Bronchial epithelial cell (primary cell): ENCODE measurements around the gene FXYD6. TPM values are rescaled to one million over a fixed set of nuclear protein-coding genes. Genes with fewer than 3 reads are reported as not detected.

Experiments used
- DNase-seq: peaks from one replicate; pipeline ENCODE4 v3.0.0-alpha.2; 2010; ENCODE audit warnings: low read depth
- FAIRE-seq: peaks from 2 replicates; lab custom pipeline; 2011; peaks lifted over from hg19 to GRCh38; lab: Jason Lieb, UNC
- H3K27me3 ChIP-seq: 2 replicates; pipeline ENCODE4 v1.5.1; 2011; ENCODE audit warnings: low read length; ENCODE audit not compliant: control insufficient read depth, insufficient read depth
- H3K36me3 ChIP-seq: 2 replicates; pipeline ENCODE4 v1.5.1; 2011; ENCODE audit warnings: low read length; ENCODE audit not compliant: control insufficient read depth, insufficient read depth
- H3K4me3 ChIP-seq: 2 replicates; pipeline ENCODE4 v1.5.1; 2011; ENCODE audit warnings: mild to moderate bottlenecking, low read depth, low read length, control low read depth
- total RNA-seq: library from RNA; depleted of rRNA; stranded (reverse); fragments of >200 nt; gene quantifications from 2 replicates; pipeline ENCODE4 v1.2.1, GENCODE V29; 2014
- TF ChIP-seq, protein P1 (sequence below): IDR thresholded peaks from 2 replicates; pipeline ENCODE4 v1.5.1; 2011; ENCODE audit warnings: mild to moderate bottlenecking, moderate library complexity, low read length, control low read depth, inconsistent platforms; ENCODE audit not compliant: insufficient read depth, severe bottlenecking

Gene FXYD6
- total RNA-seq, 1 donor from 2014 or later: not detected

DNA sequence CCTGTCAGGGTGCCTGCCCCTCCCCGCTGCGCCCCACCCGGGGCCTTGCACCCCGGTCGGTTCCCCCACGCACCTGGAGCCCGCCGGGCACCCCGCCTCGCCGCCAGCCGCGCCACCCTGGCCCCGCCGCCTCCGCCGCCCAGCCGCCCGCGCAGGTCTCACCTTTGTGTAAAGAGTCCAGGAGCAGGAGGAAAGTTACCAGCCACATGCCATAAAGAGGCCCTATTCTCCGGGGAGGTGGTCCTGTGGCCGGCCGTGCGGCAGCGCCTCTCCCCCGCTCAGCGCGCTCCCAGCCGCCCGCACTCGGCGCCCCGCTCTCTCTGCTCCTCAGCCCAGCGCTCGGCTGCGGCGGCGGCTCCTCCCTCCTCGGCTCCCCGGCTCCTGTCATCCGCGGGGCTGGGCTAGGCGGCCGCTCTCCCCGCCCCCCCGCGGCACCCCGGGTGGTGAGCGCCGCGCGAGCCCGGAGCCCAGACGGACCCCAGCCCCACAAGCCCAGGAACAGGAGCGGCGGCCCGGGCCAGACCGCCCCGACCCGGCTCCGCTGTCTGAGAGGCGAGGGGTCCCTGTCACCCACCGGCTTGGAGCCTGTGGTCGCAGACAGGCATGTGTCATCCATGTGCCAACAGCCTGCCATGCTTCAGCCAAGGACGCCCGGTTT is 79.5 kb downstream of the FXYD6 start, which contains the start of gene DSCAML1:
TSS of gene DSCAML1 (minus strand) at position 345 of the 658 bp plus-strand sequence. CDS start at position 208, 137 bp downstream.
- Histone ChIP-seq H3K27me3 (peaks cover 26% of the 10 kb centered on the region), H3K36me3 (no peaks in the 10 kb centered on the region), H3K4me3 (no peak within 1 kb of the TSS)
- FAIRE-seq (no peak), DNase-seq (no peak)
- TF ChIP-seq, protein P1, sequence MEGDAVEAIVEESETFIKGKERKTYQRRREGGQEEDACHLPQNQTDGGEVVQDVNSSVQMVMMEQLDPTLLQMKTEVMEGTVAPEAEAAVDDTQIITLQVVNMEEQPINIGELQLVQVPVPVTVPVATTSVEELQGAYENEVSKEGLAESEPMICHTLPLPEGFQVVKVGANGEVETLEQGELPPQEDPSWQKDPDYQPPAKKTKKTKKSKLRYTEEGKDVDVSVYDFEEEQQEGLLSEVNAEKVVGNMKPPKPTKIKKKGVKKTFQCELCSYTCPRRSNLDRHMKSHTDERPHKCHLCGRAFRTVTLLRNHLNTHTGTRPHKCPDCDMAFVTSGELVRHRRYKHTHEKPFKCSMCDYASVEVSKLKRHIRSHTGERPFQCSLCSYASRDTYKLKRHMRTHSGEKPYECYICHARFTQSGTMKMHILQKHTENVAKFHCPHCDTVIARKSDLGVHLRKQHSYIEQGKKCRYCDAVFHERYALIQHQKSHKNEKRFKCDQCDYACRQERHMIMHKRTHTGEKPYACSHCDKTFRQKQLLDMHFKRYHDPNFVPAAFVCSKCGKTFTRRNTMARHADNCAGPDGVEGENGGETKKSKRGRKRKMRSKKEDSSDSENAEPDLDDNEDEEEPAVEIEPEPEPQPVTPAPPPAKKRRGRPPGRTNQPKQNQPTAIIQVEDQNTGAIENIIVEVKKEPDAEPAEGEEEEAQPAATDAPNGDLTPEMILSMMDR: no peak

DNA sequence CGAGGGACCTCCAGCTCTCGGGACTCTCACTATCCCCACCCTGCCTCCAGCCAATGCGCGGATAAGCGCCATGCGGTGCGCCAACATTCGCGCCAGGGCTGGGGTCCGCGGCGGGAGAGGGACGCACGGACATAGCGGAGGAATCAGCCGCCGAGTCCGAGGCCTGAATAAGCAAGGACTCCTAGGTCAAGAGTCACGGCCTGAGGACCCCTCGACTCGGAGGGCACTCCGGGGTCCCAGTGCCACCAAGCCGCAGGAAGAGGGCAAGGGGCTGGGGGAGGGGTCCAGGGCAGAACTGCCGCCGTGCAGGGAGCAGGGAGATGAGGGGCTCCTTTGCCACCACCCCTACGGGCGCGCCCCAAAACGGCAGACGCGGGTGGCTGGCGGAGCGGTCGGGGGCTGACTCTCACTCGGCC is 80.0 kb downstream of the FXYD6 start:
- no peak overlapping the region for H3K4me3 ChIP-seq
- peaks cover 26% of the 10 kb centered on the region for H3K27me3 ChIP-seq
- no peak for FAIRE-seq

DNA sequence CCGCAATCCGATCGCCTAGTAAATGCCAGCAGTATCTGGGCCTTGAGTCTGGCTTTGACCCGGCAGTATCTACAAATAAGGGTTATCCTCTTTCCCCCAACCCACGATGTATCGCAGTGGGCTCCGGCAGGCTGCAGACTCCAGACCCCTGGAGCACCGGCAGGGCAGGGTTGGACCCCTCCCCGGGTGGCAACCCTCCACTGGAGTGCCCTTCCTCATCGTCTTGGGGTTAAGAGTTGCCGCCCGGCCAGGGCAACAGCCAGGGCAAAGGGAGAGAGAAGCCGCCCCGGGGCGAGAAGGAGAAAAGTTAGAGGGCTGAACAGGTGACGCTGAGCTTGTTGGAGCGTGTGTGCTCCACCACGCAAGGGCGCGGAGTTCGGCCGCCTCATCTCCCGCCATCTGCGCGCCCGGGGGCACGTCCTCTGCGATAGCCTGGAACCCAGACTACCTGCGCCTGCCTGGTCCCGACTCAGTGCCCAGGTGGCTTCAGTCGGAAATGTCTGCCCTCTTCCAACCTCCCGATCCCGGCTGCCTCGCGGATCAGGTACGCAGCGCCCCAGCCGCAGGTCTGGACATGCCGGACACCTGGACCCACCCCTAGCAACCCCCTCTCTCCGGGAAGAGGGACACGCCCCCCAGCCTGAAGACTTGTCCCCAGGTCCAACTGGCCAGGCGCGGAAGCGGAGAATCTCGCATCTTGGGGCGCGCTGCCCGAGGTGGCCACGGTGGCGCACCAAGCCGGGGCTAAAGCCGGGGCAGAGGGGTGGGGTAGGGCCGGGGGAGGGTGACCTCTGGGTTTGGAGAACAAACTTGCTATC is 80.6 kb downstream of the FXYD6 start:
- no peaks in the 10 kb centered on the region for H3K36me3 ChIP-seq
- H3K4me3 ChIP-seq: no peak overlapping the region
- FAIRE-seq (no peak), DNase-seq (no peak)
- peaks cover 26% of the 10 kb centered on the region for H3K27me3 ChIP-seq
- TF ChIP-seq, protein P1: no peak

More for the DNA sequence above, 80.0 kb downstream of the FXYD6 start:
- no peaks in the 10 kb centered on the region for H3K36me3 ChIP-seq
- TF ChIP-seq, protein P1: no peak
- DNase-seq: no peak

DNA sequence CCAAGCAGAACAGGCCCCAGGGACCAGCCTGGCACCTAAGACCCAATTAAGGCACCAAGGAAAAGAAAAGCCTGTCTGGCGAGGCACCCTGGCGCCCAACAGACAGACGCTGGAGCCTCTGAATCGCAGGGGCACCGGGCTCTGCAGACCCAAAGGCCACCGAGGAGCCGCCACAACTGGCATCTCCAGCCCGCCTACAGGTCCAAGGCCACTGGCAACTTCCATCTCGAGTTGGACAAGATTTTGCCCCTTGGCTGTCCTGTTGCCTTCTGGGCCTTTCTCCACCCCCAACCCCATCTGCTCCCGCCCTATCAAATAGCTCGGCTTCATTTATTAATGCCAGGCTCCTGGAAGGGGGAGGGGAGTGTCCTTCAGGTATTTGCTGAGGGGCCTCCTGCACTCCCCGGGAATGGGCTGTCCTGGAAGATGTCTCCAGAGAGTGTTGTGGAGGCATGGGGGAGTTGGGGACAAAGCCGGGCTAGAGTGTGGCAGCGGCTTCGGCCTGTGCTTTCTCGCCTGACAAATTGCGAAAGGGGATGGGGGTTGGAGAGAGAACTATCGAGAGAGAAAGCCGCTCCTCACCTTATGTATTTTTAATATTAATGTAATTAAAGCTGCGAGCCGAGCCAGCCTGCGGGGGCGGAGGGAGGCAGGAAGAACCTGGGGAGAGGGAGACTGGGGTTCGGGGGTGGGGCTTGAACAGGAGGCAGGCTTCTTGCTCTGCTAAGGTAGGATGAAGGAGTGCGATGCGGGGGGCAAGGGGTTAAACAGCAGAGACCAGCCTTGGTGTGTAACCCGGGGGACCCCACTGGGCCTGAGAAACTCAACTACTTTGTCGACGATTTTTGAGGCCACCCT is 81.5 kb downstream of the FXYD6 start:
- Histone ChIP-seq H3K27me3 (peaks cover 26% of the 10 kb centered on the region), H3K36me3 (no peaks in the 10 kb centered on the region), H3K4me3 (no peak overlapping the region)
- FAIRE-seq (no peak), DNase-seq (no peak)
- TF ChIP-seq, protein P1: no peak

DNA sequence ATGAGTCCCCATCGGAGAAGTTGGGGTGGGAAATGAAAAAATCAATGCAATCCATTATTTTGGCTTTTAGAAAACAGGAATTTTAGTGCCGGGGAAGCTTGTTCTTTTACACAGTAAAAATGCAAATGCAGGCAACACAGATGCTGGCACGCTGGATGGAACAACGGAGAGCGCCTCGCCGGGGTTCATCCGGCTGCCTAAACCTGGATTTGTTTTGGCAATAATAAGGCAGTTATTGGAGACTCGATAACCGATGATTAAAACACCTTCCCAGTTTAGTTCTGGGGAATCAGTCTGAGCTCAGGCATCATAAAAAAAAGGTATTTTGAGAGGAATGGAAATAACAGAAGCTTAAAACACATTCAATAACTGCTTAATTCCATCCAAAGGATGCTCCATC is 82.3 kb downstream of the FXYD6 start:
- TF ChIP-seq, protein P1: no peak
- no peaks in the 10 kb centered on the region for H3K36me3 ChIP-seq
- no peak for DNase-seq
- no peak for FAIRE-seq
- H3K4me3 ChIP-seq: no peak overlapping the region
- peaks cover 23% of the 10 kb centered on the region for H3K27me3 ChIP-seq
